A549 (cell line): ENCODE results near the gene ELF2.

ENCODE experiments used
- BHLHE40 ChIP-seq: IDR thresholded peaks from 2 replicates; pipeline ENCODE4 v1.6.1; 2012; ENCODE audit warnings: low read depth, low read length, inconsistent platforms
- CBX8 ChIP-seq: fragments of 200-600 bp; sonication (generic); IDR thresholded peaks from 2 replicates; pipeline ENCODE4 v1.6.1; 2016
- CTCF ChIP-seq: fragments of >200 bp; sonication (Bioruptor Twin); formaldehyde crosslinking; IDR thresholded peaks from 3 replicates; pipeline ENCODE4 v1.5.1; 2016
- E2F6 ChIP-seq: IDR thresholded peaks from 2 replicates; pipeline ENCODE4 v1.6.1; 2012; ENCODE audit warnings: low read depth, borderline replicate concordance
- ELK1 ChIP-seq: fragments of 150-350 bp; IDR thresholded peaks from 2 replicates; pipeline ENCODE4 v1.6.1; 2014; ENCODE audit warnings: low read depth, mild to moderate bottlenecking, low read length
- MAZ ChIP-seq: fragments of 150-350 bp; IDR thresholded peaks from 2 replicates; pipeline ENCODE4 v1.6.1; 2014; ENCODE audit warnings: antibody characterized with exemption, low read depth, low read length, borderline replicate concordance
- POLR2A ChIP-seq: IDR thresholded peaks from 2 replicates; pipeline ENCODE4 v1.6.1; 2012; ENCODE audit warnings: mild to moderate bottlenecking, low read length
- ZSCAN20 ChIP-seq: fragments of 250-450 bp; sonication (Bioruptor Pico); IDR thresholded peaks from 2 replicates; pipeline ENCODE4 v1.8.0; 2022; ENCODE audit warnings: mild to moderate bottlenecking, moderate library complexity

- TF ChIP-seq BHLHE40 (no peak), CTCF (no peak), ELK1 (no peak), POLR2A (no peak), CBX8 (no peak), ZSCAN20 (CRISPR knock-in tag) (no peak), E2F6 (no peak), MAZ (no peak)
Measured at GRCh38 chr4:139219450-139220055, 42.5 kb upstream of the ELF2 start.
